HepG2 (cell line): ENCODE results near the gene ZBTB2. TPM values are rescaled to one million over a fixed set of nuclear protein-coding genes. Genes with fewer than 3 reads are reported as not detected.

ENCODE experiments used
- IKZF5 ChIP-seq: IDR thresholded peaks from 2 replicates; pipeline ENCODE4 v1.6.1; 2018; ENCODE audit warnings: missing genetic modification reagents, mild to moderate bottlenecking, missing compliant biosample characterization
- MTERF4 ChIP-seq: sonication (generic); formaldehyde crosslinking; IDR thresholded peaks from 2 replicates; pipeline ENCODE4 v1.8.0; 2023; ENCODE audit warnings: mild to moderate bottlenecking, missing genetic modification reagents
- REST ChIP-seq, 2 experiments: IDR thresholded peaks; 2 replicates each; pipeline ENCODE4 v1.6.1; 2011 to 2012; ENCODE audit warnings: low read length in 2 of 2, borderline replicate concordance in 1 of 2, low read depth in 1 of 2, mild to moderate bottlenecking in 1 of 2, moderate library complexity in 1 of 2
- RFXANK ChIP-seq: IDR thresholded peaks from 2 replicates; pipeline ENCODE4 v1.6.1; 2016
- ZFY ChIP-seq: sonication (generic); formaldehyde crosslinking; IDR thresholded peaks from 2 replicates; pipeline ENCODE4 v1.4.0; 2020; ENCODE audit warnings: missing genetic modification reagents
- polyA plus RNA-seq, 8 experiments: library from polyadenylated mRNA; depleted of rRNA in 3 of 8; stranded (reverse) in 7 of 8; unstranded in 1 of 8; fragments of >200 nt; fragmentation: Illumina TruSeq in 4 of 8; extraction: Trizol in 4 of 8; gene quantifications; 2 replicates each; pipeline versions ENCODE4 v1.2.1 to v1.2.3, GENCODE V29; 2011 to 2016; ENCODE audit warnings: low read depth in 4 of 8, missing spikeins in 1 of 8, mixed read lengths in 1 of 8; ENCODE audit not compliant: insufficient read depth in 1 of 8
- total RNA-seq, 5 experiments: library from RNA; depleted of rRNA; stranded (reverse); fragments of >200 nt; fragmentation: Illumina TruSeq; extraction: Trizol; gene quantifications; 2 replicates each; pipeline ENCODE4 v1.2.3, GENCODE V29; 2016; ENCODE audit warnings: low read depth in 1 of 5
- TF ChIP-seq, protein P1 (sequence below): sonication (generic); formaldehyde crosslinking; IDR thresholded peaks from 2 replicates; pipeline ENCODE4 v1.5.0; 2020; ENCODE audit warnings: mild to moderate bottlenecking, missing genetic modification reagents, borderline replicate concordance
- TF ChIP-seq, protein P2 (sequence below): sonication (generic); formaldehyde crosslinking; IDR thresholded peaks from 2 replicates; pipeline ENCODE4 v1.4.0; 2020; ENCODE audit warnings: mild to moderate bottlenecking, missing genetic modification reagents
- TF ChIP-seq, protein P3 (sequence below): sonication (generic); formaldehyde crosslinking; IDR thresholded peaks from 2 replicates; pipeline ENCODE4 v1.5.0; 2020; ENCODE audit warnings: missing genetic modification reagents, mild to moderate bottlenecking, borderline replicate concordance

Gene ZBTB2
- total and polyA plus RNA-seq, 2 of the 13 experiments (the other 11 are each of a cell fraction or from before 2014, with no cell fraction given) = 15.4 to 22.8 TPM

DNA sequence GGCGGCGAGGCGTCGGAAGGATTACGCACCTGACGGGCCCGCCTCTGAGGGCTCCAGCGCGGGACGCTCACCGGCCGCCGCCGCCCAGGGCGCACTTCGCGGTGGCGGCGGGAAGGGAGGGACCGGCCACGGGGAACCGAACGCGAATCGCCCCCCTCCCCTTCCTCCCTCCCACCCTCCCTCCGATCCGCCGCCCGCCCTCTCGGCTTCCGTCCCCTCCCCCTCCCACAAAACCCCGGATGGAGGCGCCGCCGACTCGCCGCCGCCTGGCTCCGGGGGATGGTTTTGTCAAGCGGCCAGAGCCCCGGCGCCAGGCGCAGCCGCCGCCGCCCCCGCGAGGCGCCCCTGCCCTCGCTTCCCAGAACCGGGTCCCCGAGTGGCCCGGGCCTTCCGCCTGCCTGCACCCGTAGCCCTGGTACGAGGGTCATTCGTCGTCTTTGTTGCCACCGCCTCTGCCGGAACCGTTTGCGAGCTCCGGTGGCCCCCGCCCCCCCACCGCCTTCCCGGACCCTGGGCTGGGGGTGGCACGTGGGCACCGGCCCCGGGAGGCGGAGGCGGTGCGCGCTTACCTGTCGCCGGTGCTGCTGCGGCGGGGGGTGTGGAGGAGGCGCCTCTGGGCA lies 398 bp downstream of the ZBTB2 start (continued):
- TF ChIP-seq, protein P1, sequence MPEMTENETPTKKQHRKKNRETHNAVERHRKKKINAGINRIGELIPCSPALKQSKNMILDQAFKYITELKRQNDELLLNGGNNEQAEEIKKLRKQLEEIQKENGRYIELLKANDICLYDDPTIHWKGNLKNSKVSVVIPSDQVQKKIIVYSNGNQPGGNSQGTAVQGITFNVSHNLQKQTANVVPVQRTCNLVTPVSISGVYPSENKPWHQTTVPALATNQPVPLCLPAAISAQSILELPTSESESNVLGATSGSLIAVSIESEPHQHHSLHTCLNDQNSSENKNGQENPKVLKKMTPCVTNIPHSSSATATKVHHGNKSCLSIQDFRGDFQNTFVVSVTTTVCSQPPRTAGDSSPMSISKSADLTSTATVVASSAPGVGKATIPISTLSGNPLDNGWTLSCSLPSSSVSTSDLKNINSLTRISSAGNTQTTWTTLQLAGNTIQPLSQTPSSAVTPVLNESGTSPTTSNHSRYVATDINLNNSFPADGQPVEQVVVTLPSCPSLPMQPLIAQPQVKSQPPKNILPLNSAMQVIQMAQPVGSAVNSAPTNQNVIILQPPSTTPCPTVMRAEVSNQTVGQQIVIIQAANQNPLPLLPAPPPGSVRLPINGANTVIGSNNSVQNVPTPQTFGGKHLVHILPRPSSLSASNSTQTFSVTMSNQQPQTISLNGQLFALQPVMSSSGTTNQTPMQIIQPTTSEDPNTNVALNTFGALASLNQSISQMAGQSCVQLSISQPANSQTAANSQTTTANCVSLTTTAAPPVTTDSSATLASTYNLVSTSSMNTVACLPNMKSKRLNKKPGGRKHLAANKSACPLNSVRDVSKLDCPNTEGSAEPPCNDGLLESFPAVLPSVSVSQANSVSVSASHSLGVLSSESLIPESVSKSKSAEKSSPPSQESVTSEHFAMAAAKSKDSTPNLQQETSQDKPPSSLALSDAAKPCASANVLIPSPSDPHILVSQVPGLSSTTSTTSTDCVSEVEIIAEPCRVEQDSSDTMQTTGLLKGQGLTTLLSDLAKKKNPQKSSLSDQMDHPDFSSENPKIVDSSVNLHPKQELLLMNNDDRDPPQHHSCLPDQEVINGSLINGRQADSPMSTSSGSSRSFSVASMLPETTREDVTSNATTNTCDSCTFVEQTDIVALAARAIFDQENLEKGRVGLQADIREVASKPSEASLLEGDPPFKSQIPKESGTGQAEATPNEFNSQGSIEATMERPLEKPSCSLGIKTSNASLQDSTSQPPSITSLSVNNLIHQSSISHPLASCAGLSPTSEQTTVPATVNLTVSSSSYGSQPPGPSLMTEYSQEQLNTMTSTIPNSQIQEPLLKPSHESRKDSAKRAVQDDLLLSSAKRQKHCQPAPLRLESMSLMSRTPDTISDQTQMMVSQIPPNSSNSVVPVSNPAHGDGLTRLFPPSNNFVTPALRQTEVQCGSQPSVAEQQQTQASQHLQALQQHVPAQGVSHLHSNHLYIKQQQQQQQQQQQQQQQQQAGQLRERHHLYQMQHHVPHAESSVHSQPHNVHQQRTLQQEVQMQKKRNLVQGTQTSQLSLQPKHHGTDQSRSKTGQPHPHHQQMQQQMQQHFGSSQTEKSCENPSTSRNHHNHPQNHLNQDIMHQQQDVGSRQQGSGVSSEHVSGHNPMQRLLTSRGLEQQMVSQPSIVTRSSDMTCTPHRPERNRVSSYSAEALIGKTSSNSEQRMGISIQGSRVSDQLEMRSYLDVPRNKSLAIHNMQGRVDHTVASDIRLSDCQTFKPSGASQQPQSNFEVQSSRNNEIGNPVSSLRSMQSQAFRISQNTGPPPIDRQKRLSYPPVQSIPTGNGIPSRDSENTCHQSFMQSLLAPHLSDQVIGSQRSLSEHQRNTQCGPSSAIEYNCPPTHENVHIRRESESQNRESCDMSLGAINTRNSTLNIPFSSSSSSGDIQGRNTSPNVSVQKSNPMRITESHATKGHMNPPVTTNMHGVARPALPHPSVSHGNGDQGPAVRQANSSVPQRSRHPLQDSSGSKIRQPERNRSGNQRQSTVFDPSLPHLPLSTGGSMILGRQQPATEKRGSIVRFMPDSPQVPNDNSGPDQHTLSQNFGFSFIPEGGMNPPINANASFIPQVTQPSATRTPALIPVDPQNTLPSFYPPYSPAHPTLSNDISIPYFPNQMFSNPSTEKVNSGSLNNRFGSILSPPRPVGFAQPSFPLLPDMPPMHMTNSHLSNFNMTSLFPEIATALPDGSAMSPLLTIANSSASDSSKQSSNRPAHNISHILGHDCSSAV (CRISPR knock-in tag) = no peak
- TF ChIP-seq, protein P2, sequence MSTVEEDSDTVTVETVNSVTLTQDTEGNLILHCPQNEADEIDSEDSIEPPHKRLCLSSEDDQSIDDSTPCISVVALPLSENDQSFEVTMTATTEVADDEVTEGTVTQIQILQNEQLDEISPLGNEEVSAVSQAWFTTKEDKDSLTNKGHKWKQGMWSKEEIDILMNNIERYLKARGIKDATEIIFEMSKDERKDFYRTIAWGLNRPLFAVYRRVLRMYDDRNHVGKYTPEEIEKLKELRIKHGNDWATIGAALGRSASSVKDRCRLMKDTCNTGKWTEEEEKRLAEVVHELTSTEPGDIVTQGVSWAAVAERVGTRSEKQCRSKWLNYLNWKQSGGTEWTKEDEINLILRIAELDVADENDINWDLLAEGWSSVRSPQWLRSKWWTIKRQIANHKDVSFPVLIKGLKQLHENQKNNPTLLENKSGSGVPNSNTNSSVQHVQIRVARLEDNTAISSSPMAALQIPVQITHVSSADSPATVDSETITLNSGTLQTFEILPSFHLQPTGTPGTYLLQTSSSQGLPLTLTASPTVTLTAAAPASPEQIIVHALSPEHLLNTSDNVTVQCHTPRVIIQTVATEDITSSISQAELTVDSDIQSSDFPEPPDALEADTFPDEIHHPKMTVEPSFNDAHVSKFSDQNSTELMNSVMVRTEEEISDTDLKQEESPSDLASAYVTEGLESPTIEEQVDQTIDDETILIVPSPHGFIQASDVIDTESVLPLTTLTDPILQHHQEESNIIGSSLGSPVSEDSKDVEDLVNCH (CRISPR knock-in tag) = peak; percentile 33; the same call in 1 of the 2 replicates
- TF ChIP-seq, protein P3, sequence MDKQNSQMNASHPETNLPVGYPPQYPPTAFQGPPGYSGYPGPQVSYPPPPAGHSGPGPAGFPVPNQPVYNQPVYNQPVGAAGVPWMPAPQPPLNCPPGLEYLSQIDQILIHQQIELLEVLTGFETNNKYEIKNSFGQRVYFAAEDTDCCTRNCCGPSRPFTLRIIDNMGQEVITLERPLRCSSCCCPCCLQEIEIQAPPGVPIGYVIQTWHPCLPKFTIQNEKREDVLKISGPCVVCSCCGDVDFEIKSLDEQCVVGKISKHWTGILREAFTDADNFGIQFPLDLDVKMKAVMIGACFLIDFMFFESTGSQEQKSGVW (CRISPR knock-in tag) = no peak
- TF ChIP-seq IKZF5 (CRISPR knock-in tag) (no peak), MTERF4 (CRISPR knock-in tag) (peak; percentile 27; the same call in 1 of the 2 replicates), REST (IDR thresholded peaks at IDR 0.05; ENCODE audit: borderline replicate concordance in 1 of 2, low read depth in 1 of 2, low read length in 2 of 2) (0 out of 4 replicates have a peak, but pooled peaks of 1 of the 2 experiments have one; percentile 1), RFXANK (no peak), ZFY (CRISPR knock-in tag) (no peak; the same call in none of the 2 replicates)
